Keratinocyte (primary cell): ENCODE data around the gene NAP1L2.

Experiments
- CTCF ChIP-seq, 3 experiments: IDR thresholded peaks in 1 of 3; conservative IDR thresholded peaks in 1 of 3; optimal IDR thresholded peaks in 1 of 3; 2 replicates in 2 of 3; 3 replicates in 1 of 3; pipeline versions ENCODE3 to v1.5.1; 2011; ENCODE audit warnings: low read length in 3 of 3, mild to moderate bottlenecking in 3 of 3, moderate library complexity in 2 of 3, control low read depth in 1 of 3, inconsistent platforms in 1 of 3; ENCODE audit not compliant: insufficient read depth in 2 of 3; ENCODE audit errors: extremely low read depth in 1 of 3
- EZH2 ChIP-seq: IDR thresholded peaks from one replicate; pipeline ENCODE4 v1.6.1; 2012; ENCODE audit warnings: inconsistent platforms, mild to moderate bottlenecking, low read length, moderate library complexity

- TF ChIP-seq CTCF (optimal IDR thresholded peaks at IDR 0.05 in 1 of 3, IDR thresholded peaks at IDR 0.05 in 1 of 3, conservative IDR thresholded peaks at IDR 0.05 in 1 of 3; ENCODE audit: extremely low read depth in 1 of 3, insufficient read depth in 2 of 3, low read length in 3 of 3) (no peak), EZH2 (no peak)
These were observed 595 bp upstream of the NAP1L2 start for GRCh38 chrX:73215246-73215645.
